Epithelial cell of esophagus (primary cell): ENCODE results near the gene TNNT3.
A peak's percentile ranks its signal among the peaks of the same experiment; 100 is the strongest.

Source experiments
- DNase-seq: peaks from one replicate; pipeline ENCODE4 v3.0.0; 2010; ENCODE audit warnings: low read depth
- H3K4me3 ChIP-seq: 2 replicates; pipeline ENCODE4 v1.5.1; 2011; ENCODE audit warnings: mild to moderate bottlenecking, low read length, control low read depth
- CTCF ChIP-seq: IDR thresholded peaks from 2 replicates; pipeline ENCODE4 v1.5.1; 2011; ENCODE audit warnings: low read depth, mild to moderate bottlenecking, low read length, control low read depth, inconsistent platforms; ENCODE audit not compliant: insufficient read depth; ENCODE audit errors: missing control alignments

Gene TNNT3

GRCh38 chr11:1927026-1927847 is 7.7 kb downstream of the TNNT3 start:
- no peak for TF ChIP-seq CTCF
- peak; percentile 17 for DNase-seq
- H3K4me3 ChIP-seq, result no peak overlapping the region

GRCh38 chr11:1927848-1928469 is 8.5 kb downstream of the TNNT3 start:
- no peak for TF ChIP-seq CTCF
- DNase-seq, result no peak
- H3K4me3 ChIP-seq, result no peak overlapping the region

GRCh38 chr11:1928470-1928890 is 9.0 kb downstream of the TNNT3 start:
- no peak for DNase-seq
- H3K4me3 ChIP-seq, result no peak overlapping the region
- TF ChIP-seq CTCF, result no peak

DNA sequence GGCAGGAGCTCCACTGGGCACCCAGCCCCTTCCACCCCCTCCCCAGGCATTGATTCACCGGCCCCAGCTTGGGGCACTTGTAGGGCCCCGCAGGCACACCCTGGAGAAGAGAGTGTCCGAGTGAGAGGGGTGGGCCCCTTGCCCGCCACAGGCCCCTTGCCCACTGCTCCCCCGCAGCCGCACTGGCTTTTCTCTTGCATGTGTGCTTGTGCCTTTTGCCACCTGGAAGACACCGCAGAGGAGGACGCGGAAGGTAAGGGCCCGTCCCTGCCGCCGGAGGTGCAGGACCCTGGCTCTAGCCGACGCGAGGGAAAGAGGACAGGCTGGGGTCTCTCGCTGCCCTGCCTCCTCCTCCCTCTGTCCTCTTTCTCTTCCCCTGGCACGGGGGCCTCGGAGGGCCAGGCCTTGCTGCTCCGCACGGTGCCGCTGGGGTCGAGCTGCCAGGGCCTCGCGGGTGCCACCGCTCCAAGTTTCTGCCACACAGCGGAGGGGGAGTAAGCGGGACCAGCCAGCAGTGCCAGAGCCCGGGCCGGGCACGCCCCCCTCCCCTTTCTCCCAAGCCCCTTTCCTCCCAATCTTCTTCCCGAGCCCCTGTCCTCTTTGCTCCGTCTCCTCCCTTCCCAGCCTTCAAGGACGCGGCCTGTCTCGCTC is 9.5 kb downstream of the TNNT3 start:
- DNase-seq, result no peak
- TF ChIP-seq CTCF, result no peak
- no peak overlapping the region for H3K4me3 ChIP-seq

- no peak for DNase-seq
- TF ChIP-seq CTCF, result no peak
- H3K4me3 ChIP-seq, result no peak overlapping the region
Observed at GRCh38 chr11:1929621-1930461, 10.3 kb downstream of the TNNT3 start.

- no peak for TF ChIP-seq CTCF
- DNase-seq, result no peak
- no peak overlapping the region for H3K4me3 ChIP-seq
Observed at GRCh38 chr11:1930462-1930830, 10.9 kb downstream of the TNNT3 start.
